Left lung (tissue), 10 donors: ENCODE measurements around the gene QARS1. TPM values are rescaled to one million over a fixed set of nuclear protein-coding genes. Genes with fewer than 3 reads are reported as not detected.

ENCODE experiments used
- ATAC-seq: fragments of 200-7000 bp; cut with Tn5 transposase; one replicate; pipeline ENCODE4 v1.9.1; 2020; ENCODE audit warnings: moderate library complexity
- DNase-seq, 4 donors: peaks; one replicate each; pipeline ENCODE4 v3.0.0-alpha.2; 2013 to 2020
- H3K27ac ChIP-seq, 2 donors: fragments of 200-600 bp; sonication (generic) in 1 of 2; one replicate each; pipeline versions ENCODE4 v1.5.0 to v1.8.0; 2020 to 2021
- H3K27me3 ChIP-seq, 2 donors: fragments of 200-600 bp; sonication (generic) in 1 of 2; one replicate each; pipeline versions ENCODE4 v1.5.0 to v1.8.0; 2020 to 2021
- H3K36me3 ChIP-seq, 2 donors: fragments of 200-600 bp; sonication (generic) in 1 of 2; one replicate each; pipeline versions ENCODE4 v1.5.0 to v1.8.0; 2020 to 2021
- H3K4me1 ChIP-seq, 2 donors: fragments of 200-600 bp; one replicate each; pipeline ENCODE4 v1.8.0; 2021
- H3K4me3 ChIP-seq, 2 donors: fragments of 200-600 bp; sonication (generic) in 1 of 2; one replicate each; pipeline versions ENCODE4 v1.5.0 to v1.8.0; 2020 to 2021; ENCODE audit warnings: mild to moderate bottlenecking in 1 of 2
- H3K9me3 ChIP-seq, 2 donors: fragments of 200-600 bp; sonication (generic) in 1 of 2; one replicate each; pipeline versions ENCODE4 v1.5.0 to v1.8.0; 2020 to 2021
- intact Hi-C, 2 donors: fragments of 100-400 bp; cut with DNase I; formaldehyde crosslinking; loops; one replicate each; pipeline versions ENCODE4 v1.11.2 to v1.14.2; 2022
- polyA plus RNA-seq, 6 donors: library from polyadenylated mRNA; unstranded; fragments of 120-200 nt; gene quantifications; one replicate each; pipeline ENCODE4 v1.2.1, GENCODE V29; 2013; ENCODE audit not compliant: insufficient read length in 6 of 6
- total RNA-seq, 2 donors: library from RNA; stranded (reverse); fragmentation: NEBNext Ultra II Directional; extraction: Animal tissue kit (Norgen Biotek cat#: 25700); gene quantifications; one replicate each; pipeline ENCODE4 v1.2.1, GENCODE V29; 2021
- TF ChIP-seq, protein P1 (sequence below), 2 donors: fragments of 200-600 bp; sonication (generic) in 1 of 2; IDR thresholded peaks; one replicate each; pipeline versions ENCODE4 v1.5.0 to v1.8.0; 2021; ENCODE audit warnings: antibody characterized with exemption in 2 of 2
- donor health status: DM: no; HTN: yes; CAD: no.
- donor health status: DM: no; HTN: no; CAD: no.

QARS1 gene
- total and polyA plus RNA-seq, 8 donors: 173 to 323 (median 298) TPM

DNA sequence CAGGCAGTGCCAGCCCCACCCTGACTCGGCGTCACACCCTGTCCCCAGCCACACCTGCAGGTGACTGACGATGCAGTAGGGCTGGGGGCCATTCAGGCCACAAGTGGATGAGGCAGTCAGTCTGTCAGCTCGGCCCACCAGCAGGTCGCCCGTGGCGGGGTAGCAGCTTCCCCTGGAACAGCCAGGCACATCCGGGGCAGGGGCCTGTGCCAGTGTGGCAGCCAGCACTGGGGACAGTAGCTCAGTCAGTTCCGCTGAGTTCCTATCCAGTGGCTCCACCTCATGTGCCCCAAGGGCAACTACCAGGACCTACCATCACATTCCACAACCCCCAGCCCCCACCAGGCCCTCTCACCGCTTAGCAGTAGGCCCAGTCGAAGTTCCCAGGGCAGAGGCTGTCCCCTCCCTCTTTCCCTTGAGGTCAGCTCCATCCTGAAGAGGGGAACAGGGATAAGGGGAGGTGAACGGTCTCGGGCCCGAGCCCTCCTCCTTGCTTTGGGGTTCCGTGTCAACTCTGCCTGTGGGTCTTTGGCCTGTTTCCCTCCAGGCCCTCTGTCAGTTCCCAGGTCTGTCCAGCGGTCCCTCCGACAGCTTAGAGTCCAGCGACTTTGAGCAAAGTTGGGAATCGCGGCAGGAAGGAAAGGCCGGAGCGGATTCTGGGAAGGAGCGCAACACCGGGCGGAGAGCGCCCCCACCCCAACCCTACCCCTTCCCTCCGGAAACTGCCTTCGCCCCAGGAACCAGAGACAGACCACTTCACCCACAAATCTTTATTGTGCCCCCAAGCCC, 28.1 kb upstream of the QARS1 start, which contains the start of gene LAMB2:
TSS of gene LAMB2 (minus strand) at position 614 of the 789 bp plus-strand sequence. CDS start at position 431, 183 bp downstream.
- intact Hi-C loops: no loop called here
- Histone ChIP-seq H3K36me3 (peaks cover 0 to 31% of the 10 kb centered on the region in 2 donors), H3K27me3 (no peaks in the 10 kb centered on the region), H3K27ac (peak within 1 kb of the TSS; percentile 82 to 84), H3K9me3 (no peaks in the 10 kb centered on the region), H3K4me3 (peak within 1 kb of the TSS; percentile 53 to 73), H3K4me1 (peaks cover 10 to 22% of the 10 kb centered on the region in 2 donors)
- DNase-seq (peak; percentile 78 to 86 (median 80)), ATAC-seq (peak; percentile 92)
- TF ChIP-seq, protein P1, sequence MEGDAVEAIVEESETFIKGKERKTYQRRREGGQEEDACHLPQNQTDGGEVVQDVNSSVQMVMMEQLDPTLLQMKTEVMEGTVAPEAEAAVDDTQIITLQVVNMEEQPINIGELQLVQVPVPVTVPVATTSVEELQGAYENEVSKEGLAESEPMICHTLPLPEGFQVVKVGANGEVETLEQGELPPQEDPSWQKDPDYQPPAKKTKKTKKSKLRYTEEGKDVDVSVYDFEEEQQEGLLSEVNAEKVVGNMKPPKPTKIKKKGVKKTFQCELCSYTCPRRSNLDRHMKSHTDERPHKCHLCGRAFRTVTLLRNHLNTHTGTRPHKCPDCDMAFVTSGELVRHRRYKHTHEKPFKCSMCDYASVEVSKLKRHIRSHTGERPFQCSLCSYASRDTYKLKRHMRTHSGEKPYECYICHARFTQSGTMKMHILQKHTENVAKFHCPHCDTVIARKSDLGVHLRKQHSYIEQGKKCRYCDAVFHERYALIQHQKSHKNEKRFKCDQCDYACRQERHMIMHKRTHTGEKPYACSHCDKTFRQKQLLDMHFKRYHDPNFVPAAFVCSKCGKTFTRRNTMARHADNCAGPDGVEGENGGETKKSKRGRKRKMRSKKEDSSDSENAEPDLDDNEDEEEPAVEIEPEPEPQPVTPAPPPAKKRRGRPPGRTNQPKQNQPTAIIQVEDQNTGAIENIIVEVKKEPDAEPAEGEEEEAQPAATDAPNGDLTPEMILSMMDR (IDR thresholded peaks at IDR 0.05): no peak

DNA sequence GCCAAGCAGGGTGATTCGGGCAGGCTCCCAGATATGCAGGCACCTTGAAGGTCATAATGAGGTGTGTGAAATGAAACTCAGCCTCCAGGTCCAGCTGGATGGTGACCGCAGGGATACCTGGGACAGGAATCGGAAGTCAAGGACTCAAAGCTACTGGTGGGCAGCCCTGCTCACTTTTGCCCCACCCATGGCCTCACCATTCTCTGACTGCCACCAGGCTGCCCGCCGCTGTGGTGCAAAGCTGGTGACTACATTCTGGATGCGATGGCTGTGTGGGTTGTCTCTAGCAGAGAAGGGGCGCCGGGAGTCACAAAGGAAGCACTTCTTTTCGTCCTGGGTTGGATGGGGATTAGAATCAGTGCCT, 27.5 kb upstream of the QARS1 start:
- H3K4me3 ChIP-seq: peak overlapping the region; percentile 53 to 73
- H3K9me3 ChIP-seq: no peaks in the 10 kb centered on the region
- ATAC-seq (no peak), DNase-seq (no peak)
- intact Hi-C loops: no loop called here
- TF ChIP-seq, protein P1 (IDR thresholded peaks at IDR 0.05): no peak
- H3K27me3 ChIP-seq: no peaks in the 10 kb centered on the region
- H3K36me3 ChIP-seq: peaks cover 0 to 36% of the 10 kb centered on the region in 2 donors
- peak overlapping the region; percentile 82 to 84 for H3K27ac ChIP-seq
- H3K4me1 ChIP-seq: peaks cover 10 to 22% of the 10 kb centered on the region in 2 donors

DNA sequence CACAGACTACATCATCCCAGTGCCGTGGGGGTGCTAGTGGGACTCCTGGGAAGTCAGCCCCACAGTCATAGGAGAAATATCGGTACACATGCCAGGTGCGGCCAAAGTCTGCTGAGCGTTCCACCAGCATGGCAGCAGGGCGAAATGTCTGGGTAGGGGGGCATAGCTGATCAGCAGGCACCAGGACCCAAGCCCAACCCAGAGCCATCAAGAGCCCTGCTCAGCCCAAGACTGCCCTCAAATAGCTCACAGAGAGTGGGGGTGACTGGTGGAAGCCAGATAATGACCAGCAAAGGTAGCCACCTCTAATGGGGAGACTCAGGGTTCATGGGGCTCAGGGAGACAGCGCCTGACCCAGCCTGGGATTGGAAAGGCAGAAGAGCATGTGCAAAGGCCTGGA, 27.0 kb upstream of the QARS1 start:
- Histone ChIP-seq H3K4me1 (peaks cover 10 to 22% of the 10 kb centered on the region in 2 donors), H3K27me3 (no peaks in the 10 kb centered on the region), H3K36me3 (peaks cover 0 to 41% of the 10 kb centered on the region in 2 donors), H3K4me3 (peak overlapping the region; percentile 53 to 73), H3K27ac (peak overlapping the region in 1 of 2 donors; percentile 82), H3K9me3 (no peaks in the 10 kb centered on the region)
- ATAC-seq: no peak
- no peak for DNase-seq
- TF ChIP-seq, protein P1 (IDR thresholded peaks at IDR 0.05): no peak
- intact Hi-C loops: no loop called here

DNA sequence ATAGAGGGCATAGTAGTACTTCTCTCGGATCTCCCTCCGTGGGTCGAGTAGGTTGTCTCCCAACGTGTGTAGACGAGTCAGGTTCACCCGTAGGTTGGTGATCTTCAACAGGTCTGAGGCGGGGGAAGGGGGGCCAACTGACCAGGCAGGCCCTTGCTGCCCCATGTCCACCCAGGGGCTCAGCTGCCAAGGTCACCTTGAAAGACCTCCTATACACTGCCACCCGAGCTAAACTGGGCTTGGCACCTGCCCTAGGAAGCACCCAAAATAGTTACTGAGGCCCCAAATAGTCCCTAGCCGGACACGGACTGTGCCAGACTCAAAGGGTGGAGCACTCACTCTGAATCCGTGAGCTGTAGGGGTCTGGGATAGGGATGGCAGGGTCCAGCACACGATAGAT, 26.5 kb upstream of the QARS1 start:
- intact Hi-C loops: no loop called here
- no peaks in the 10 kb centered on the region for H3K27me3 ChIP-seq
- H3K4me3 ChIP-seq: no peak overlapping the region
- H3K4me1 ChIP-seq: peaks cover 10 to 22% of the 10 kb centered on the region in 2 donors
- no peaks in the 10 kb centered on the region for H3K9me3 ChIP-seq
- H3K36me3 ChIP-seq: peaks cover 0 to 46% of the 10 kb centered on the region in 2 donors
- H3K27ac ChIP-seq: no peak overlapping the region
- ATAC-seq (no peak), DNase-seq (no peak)
- TF ChIP-seq, protein P1 (IDR thresholded peaks at IDR 0.05): no peak

DNA sequence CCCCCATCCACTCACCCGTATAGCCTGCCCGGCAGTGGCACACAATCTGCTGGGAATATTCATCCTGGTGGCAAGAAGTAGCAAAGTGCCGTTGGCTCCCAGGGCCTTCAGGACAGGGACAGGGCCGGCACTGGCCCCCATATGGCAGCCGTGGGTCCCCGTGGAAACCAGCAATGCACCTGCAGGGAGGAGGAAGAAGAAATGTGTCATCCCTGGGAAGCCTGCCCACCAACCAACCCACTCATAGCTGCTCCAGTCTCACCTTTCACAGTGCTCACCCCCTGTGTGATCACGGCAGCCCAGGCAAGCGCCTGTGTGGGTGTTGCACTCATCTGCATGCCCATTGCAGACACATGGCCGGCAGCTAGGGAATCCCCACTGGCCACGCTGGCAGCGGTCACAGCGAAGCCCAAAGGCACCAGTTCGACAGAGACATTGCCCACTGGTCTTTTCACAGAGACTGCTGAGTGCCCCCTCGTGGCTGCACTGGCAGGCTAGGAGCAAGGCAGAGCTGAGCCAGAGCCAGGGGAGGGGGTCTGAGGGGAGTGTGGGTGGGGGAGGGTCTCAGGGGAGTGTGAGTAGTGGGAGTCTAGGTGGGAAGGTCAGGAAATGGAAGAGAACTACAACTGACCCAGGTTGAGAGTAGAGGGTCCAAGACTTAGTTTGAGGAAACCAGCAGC, 20.6 kb upstream of the QARS1 start:
- intact Hi-C loops: no loop called here
- no peak overlapping the region for H3K4me3 ChIP-seq
- no peak overlapping the region for H3K27ac ChIP-seq
- no peaks in the 10 kb centered on the region for H3K9me3 ChIP-seq
- ATAC-seq (no peak), DNase-seq (no peak)
- peaks cover 0 to 2% of the 10 kb centered on the region in 2 donors for H3K4me1 ChIP-seq
- TF ChIP-seq, protein P1 (IDR thresholded peaks at IDR 0.05): no peak
- peaks cover 0 to 88% of the 10 kb centered on the region in 2 donors for H3K36me3 ChIP-seq
- no peaks in the 10 kb centered on the region for H3K27me3 ChIP-seq
